ENCODE results near the gene LIG1. TPM values are rescaled to one million over a fixed set of nuclear protein-coding genes. Genes with fewer than 3 reads are reported as not detected.

Gene LIG1
- total RNA-seq, 1 experiment from 2014 or later = 204 TPM

Other genes with a start within 250 kb of the LIG1 start
- not detected in 2 replicates for gene BSPH1, start 178.2 kb downstream of the LIG1 start, total RNA-seq (2021)
- 0.47 and 1.0 TPM in 2 replicates for gene ELSPBP1, start 175.7 kb downstream of the LIG1 start, total RNA-seq (2021)
- not detected in 2 replicates for gene CABP5, start 126.3 kb downstream of the LIG1 start, total RNA-seq (2021)
- 4.8 and 8.2 TPM in 2 replicates for gene PLA2G4C, start 59.5 kb downstream of the LIG1 start, total RNA-seq (2021)
- 12.0 and 15.8 TPM in 2 replicates for gene ZSWIM9, start 336 bp upstream of the LIG1 start, total RNA-seq (2021)
- gene CARD8, start 85.6 kb upstream of the LIG1 start, total RNA-seq (2021) = 139 and 151 TPM in 2 replicates
- 9.5 and 11.7 TPM in 2 replicates for gene ZNF114, start 99.7 kb upstream of the LIG1 start, total RNA-seq (2021)
- gene EMP3, start 155.2 kb upstream of the LIG1 start, total RNA-seq (2021) = 170 and 187 TPM in 2 replicates
- 7.5 and 7.9 TPM in 2 replicates for gene TMEM143, start 193.6 kb upstream of the LIG1 start, total RNA-seq (2021)
- 0.50 TPM in 1 of 2 replicates, not detected in the other for gene SYNGR4, start 194.0 kb upstream of the LIG1 start, total RNA-seq (2021)
- gene KDELR1, start 221.2 kb upstream of the LIG1 start, total RNA-seq (2021) = 197 and 200 TPM in 2 replicates
- gene GRIN2D, start 223.3 kb upstream of the LIG1 start, total RNA-seq (2021) = 10.4 and 11.4 TPM in 2 replicates

Measured in A673 (cell line).